Heart left ventricle (tissue), 16 donors: ENCODE measurements around the gene TMEM120B. TPM values are rescaled to one million over a fixed set of nuclear protein-coding genes. Genes with fewer than 3 reads are reported as not detected.

Experiments used
- ATAC-seq, 4 donors: fragments of 200-7000 bp; cut with Tn5 transposase; one replicate each; pipeline ENCODE4 v1.9.1; 2020 to 2022; ENCODE audit warnings: moderate library complexity in 4 of 4, mild to moderate bottlenecking in 3 of 4, moderate number of reproducible peaks in 1 of 4
- DNase-seq, 5 donors: peaks; one replicate each; pipeline ENCODE4 v3.0.0-alpha.2; 2020
- H3K27ac ChIP-seq, 12 donors: fragments of 200-600 bp; sonication (generic) in 4 of 12; one replicate each; pipeline versions ENCODE4 v1.5.0 to v1.8.0; 2016 to 2022; ENCODE audit warnings: mild to moderate bottlenecking in 2 of 12
- H3K27me3 ChIP-seq, 9 donors: fragments of 200-600 bp; sonication (generic) in 2 of 9; one replicate each; pipeline versions ENCODE4 v1.5.1 to v1.8.0; 2016 to 2022; ENCODE audit warnings: mild to moderate bottlenecking in 3 of 9
- H3K36me3 ChIP-seq, 9 donors: fragments of 200-600 bp; sonication (generic) in 2 of 9; one replicate each; pipeline versions ENCODE4 v1.5.0 to v1.8.0; 2018 to 2022; ENCODE audit warnings: mild to moderate bottlenecking in 2 of 9
- H3K4me1 ChIP-seq, 12 donors: fragments of 200-600 bp; sonication (generic) in 4 of 12; one replicate each; pipeline versions ENCODE4 v1.5.0 to v1.8.0; 2016 to 2022; ENCODE audit warnings: mild to moderate bottlenecking in 3 of 12
- H3K4me3 ChIP-seq, 12 donors: fragments of 200-600 bp; sonication (generic) in 4 of 12; one replicate each; pipeline versions ENCODE4 v1.5.0 to v1.8.0; 2017 to 2022; ENCODE audit warnings: mild to moderate bottlenecking in 9 of 12, moderate library complexity in 4 of 12
- H3K9me3 ChIP-seq, 12 donors: fragments of 200-600 bp; sonication (generic) in 4 of 12; one replicate each; pipeline versions ENCODE4 v1.5.0 to v1.8.0; 2016 to 2022; ENCODE audit warnings: mild to moderate bottlenecking in 1 of 12
- CTCF ChIP-seq, 12 donors: fragments of 200-600 bp; sonication (generic) in 4 of 12; IDR thresholded peaks; one replicate each; pipeline versions ENCODE4 v1.5.0 to v1.8.0; 2018 to 2022; ENCODE audit warnings: antibody characterized with exemption in 12 of 12, mild to moderate bottlenecking in 5 of 12
- POLR2A ChIP-seq, 2 donors: fragments of 450-650 bp; IDR thresholded peaks; one replicate each; pipeline ENCODE4 v1.6.1; 2017; ENCODE audit warnings: antibody characterized with exemption in 2 of 2, mild to moderate bottlenecking in 2 of 2, moderate library complexity in 2 of 2
- WGBS, 4 donors: extraction: QIAGEN DNeasy Blood & Tissue Kit in 2 of 4; methylation state at CpG; one replicate each; pipeline versions ENCODE4 v1.1.5 to v1.1.7; 2013 to 2018; 5-methylcytosine and 5-hydroxymethylcytosine counted together
- intact Hi-C, 10 donors: fragments of 100-400 bp; cut with DNase I; formaldehyde crosslinking; loops; one replicate each; pipeline versions ENCODE4 v1.11.1 to v1.14.2; 2022
- polyA plus RNA-seq, 2 donors: library from polyadenylated mRNA; stranded (reverse); fragments of 200-250 nt; gene quantifications; one replicate each; pipeline ENCODE4 v1.2.3, GENCODE V29; 2013
- total RNA-seq, 9 donors: library from RNA; depleted of rRNA in 2 of 9; stranded (reverse); fragments of >200 nt in 2 of 9; fragmentation: NEBNext Ultra II Directional in 3 of 9; extraction: Animal tissue kit (Norgen Biotek cat#: 25700) in 3 of 9; gene quantifications; one replicate each; pipeline versions ENCODE4 v1.1.0 to v1.2.4, GENCODE V29; 2016 to 2023
- donor health status: ischemic (EF 13 %, LVEDD 7.1; RV severe dilation, severe dysfunction).
- donor health status: healthy with polysubstance abuse.
- donor health status: DM: no; HTN: yes; CAD: no.
- donor health status: DM: no; HTN: no; CAD: no.
- donor health status: ischemic (EF 25% LVEDD 6.9; RV normal size, moderate dysfunction).
- donor health status: ischemic (EF 25% LVEDD 5.7; RV mildly dilated, moderate dysfunction).
- donor health status: healthy.
- donor health status: DM: yes; HTN: yes; CAD: no.
- donor health status: ischemic (EF 35%, LVEDD 5.7; RV mildly dilated, moderate dysfunction).
- donor health status: nonischemic (EF 11% LVEDD 7.7; RV severe dilation, severe dysfunction).
- donor health status: DM: yes; HTN: yes; CAD: no.
- donor health status: PGD.
- donor health status: ischemic (EF 29% LVEDD 5.4; RV normal size, mild dysfunction).
- donor health status: nonischemic (EF 23%, LVEDD 6.1; RV moderate dilation, normal function).

Gene TMEM120B
- total and polyA plus RNA-seq, 11 donors, result 5.8 to 13.2 (median 7.6) TPM

- no peak overlapping the region for H3K4me3 ChIP-seq
- intact Hi-C loops, result no loop called here
- H3K27me3 ChIP-seq, result no peaks in the 10 kb centered on the region
- TF ChIP-seq POLR2A (IDR thresholded peaks at IDR 0.05) (no peak), CTCF (IDR thresholded peaks at IDR 0.05) (no peak)
- H3K4me1 ChIP-seq, result no peaks in the 10 kb centered on the region
- H3K36me3 ChIP-seq, result peaks cover 0 to 3% (median 0%) of the 10 kb centered on the region in 9 donors
- DNase-seq, result no peak
- WGBS, 4 donors, result 95 to 97% (median 96%) methylated on average over 7 of the region's 7 CpGs
- ATAC-seq, result no peak
- H3K9me3 ChIP-seq, result no peaks in the 10 kb centered on the region
- H3K27ac ChIP-seq, result no peak overlapping the region
These were observed 18.9 kb downstream of the TMEM120B start for GRCh38 chr12:121731473-121731872.

- intact Hi-C loops, result no loop called here
- no peaks in the 10 kb centered on the region for H3K27me3 ChIP-seq
- no peak for ATAC-seq
- WGBS, 4 donors, result 89 to 93% (median 91%) methylated on average over 8 of the region's 8 CpGs
- H3K9me3 ChIP-seq, result no peaks in the 10 kb centered on the region
- no peak overlapping the region for H3K4me3 ChIP-seq
- no peak for DNase-seq
- H3K27ac ChIP-seq, result no peak overlapping the region
- TF ChIP-seq POLR2A (IDR thresholded peaks at IDR 0.05) (no peak), CTCF (IDR thresholded peaks at IDR 0.05) (no peak)
- H3K36me3 ChIP-seq, result peaks cover 0 to 3% (median 0%) of the 10 kb centered on the region in 9 donors
- no peaks in the 10 kb centered on the region for H3K4me1 ChIP-seq
These were observed 21.3 kb downstream of the TMEM120B start for GRCh38 chr12:121733849-121734248.

- Histone ChIP-seq H3K9me3 (no peaks in the 10 kb centered on the region), H3K4me3 (no peak overlapping the region), H3K36me3 (no peaks in the 10 kb centered on the region), H3K4me1 (peaks cover 0 to 3% (median 0%) of the 10 kb centered on the region in 12 donors), H3K27me3 (no peaks in the 10 kb centered on the region), H3K27ac (no peak overlapping the region)
- intact Hi-C loops, result no loop called here
- TF ChIP-seq CTCF (IDR thresholded peaks at IDR 0.05) (no peak), POLR2A (IDR thresholded peaks at IDR 0.05) (no peak)
- WGBS, 4 donors, result 85 to 94% (median 88%) methylated on average over 9 of the region's 9 CpGs
- DNase-seq (no peak), ATAC-seq (no peak)
These were observed 25.8 kb downstream of the TMEM120B start for GRCh38 chr12:121738340-121738858.

GRCh38 chr12:121740847-121741246 lies 28.3 kb downstream of the TMEM120B start:
- Histone ChIP-seq H3K27me3 (no peaks in the 10 kb centered on the region), H3K27ac (no peak overlapping the region)
- ATAC-seq, result no peak

More at GRCh38 chr12:121740847-121741246, 28.3 kb downstream of the TMEM120B start:
- Histone ChIP-seq H3K36me3 (no peaks in the 10 kb centered on the region), H3K4me3 (no peak overlapping the region), H3K4me1 (peaks cover 0 to 5% (median 0%) of the 10 kb centered on the region in 12 donors), H3K9me3 (no peaks in the 10 kb centered on the region)
- WGBS, 4 donors, result 92 to 96% (median 93%) methylated on average over 4 of the region's 4 CpGs
- no peak for DNase-seq
- intact Hi-C loops, result no loop called here
- TF ChIP-seq CTCF (IDR thresholded peaks at IDR 0.05) (no peak), POLR2A (IDR thresholded peaks at IDR 0.05) (no peak)
